H1 (cell line): ENCODE data around the gene UBIAD1. TPM values are rescaled to one million over a fixed set of nuclear protein-coding genes. Genes with fewer than 3 reads are reported as not detected.

Experiments used
- CTCF ChIA-PET: fragments of 300-600 bp; sonication (Branson Sonifier 250); formaldehyde crosslinking; loops from one replicate; lab custom pipeline; 2021; ENCODE audit not compliant: partially characterized antibody; lab: Charles Lee
- POLR2A ChIA-PET: fragments of 300-600 bp; sonication (Branson Sonifier 250); formaldehyde crosslinking; loops from one replicate; lab custom pipeline; 2021; ENCODE audit warnings: inconsistent platforms; ENCODE audit not compliant: partially characterized antibody; lab: Charles Lee
- DNase-seq, 2 experiments: peaks; one replicate each; pipeline versions ENCODE4 v3.0.0 to v3.0.0-alpha.2; 2010 to 2022; ENCODE audit warnings: low spot score in 2 of 2, low read depth in 1 of 2, mixed read lengths in 1 of 2
- FAIRE-seq: peaks from 2 replicates; lab custom pipeline; 2011; peaks lifted over from hg19 to GRCh38; lab: Jason Lieb, UNC
- H2AFZ ChIP-seq: 2 replicates; pipeline ENCODE4 v1.8.1; 2012; ENCODE audit warnings: low read length, inconsistent platforms
- H2AK5ac ChIP-seq: 2 replicates; pipeline ENCODE4 v1.6.1; 2013; ENCODE audit warnings: low read depth, low read length
- H2BK120ac ChIP-seq: replicated peaks from 2 replicates; pipeline ENCODE3; 2013; ENCODE audit warnings: low read depth, low read length, inconsistent platforms
- H2BK12ac ChIP-seq: 2 replicates; pipeline ENCODE4 v1.6.1; 2013; ENCODE audit warnings: low read depth, low read length
- H2BK15ac ChIP-seq: 2 replicates; pipeline ENCODE4 v1.6.1; 2013; ENCODE audit warnings: low read length
- H2BK20ac ChIP-seq: 2 replicates; pipeline ENCODE4 v1.6.1; 2013; ENCODE audit warnings: low read length
- H2BK5ac ChIP-seq: 2 replicates; pipeline ENCODE4 v1.6.1; 2013; ENCODE audit warnings: low read depth, low read length
- H3K14ac ChIP-seq: 2 replicates; pipeline ENCODE4 v1.6.1; 2013; ENCODE audit warnings: inconsistent platforms; ENCODE audit not compliant: insufficient read length
- H3K18ac ChIP-seq: 2 replicates; pipeline ENCODE4 v1.6.1; 2013; ENCODE audit warnings: low read length; ENCODE audit errors: extremely low read depth
- H3K23ac ChIP-seq: 2 replicates; pipeline ENCODE4 v1.6.1; 2013; ENCODE audit warnings: inconsistent platforms; ENCODE audit not compliant: insufficient read length
- H3K23me2 ChIP-seq: 2 replicates; pipeline ENCODE4 v1.6.1; 2013; ENCODE audit warnings: low read depth, low read length
- H3K27ac ChIP-seq: 2 replicates; pipeline ENCODE4 v1.6.1; 2011; ENCODE audit warnings: low read depth, low read length, inconsistent platforms
- H3K27me3 ChIP-seq, 4 experiments: replicated peaks in 1 of 4; 1 replicate in 1 of 4; 2 replicates in 3 of 4; pipeline versions ENCODE4 v1.6.1 to v1.8.1; 2011 to 2013; ENCODE audit warnings: low read length in 3 of 4, mild to moderate bottlenecking in 3 of 4, inconsistent platforms in 2 of 4, mixed read lengths in 2 of 4, moderate library complexity in 1 of 4; ENCODE audit not compliant: control insufficient read depth in 3 of 4, insufficient read depth in 3 of 4; ENCODE audit errors: extremely low read depth in 1 of 4
- H3K36me3 ChIP-seq, 4 experiments: 2 replicates each; pipeline versions ENCODE4 v1.6.1 to v1.8.1; 2011 to 2013; ENCODE audit warnings: mild to moderate bottlenecking in 4 of 4, low read length in 3 of 4, moderate library complexity in 2 of 4, control low read depth in 1 of 4, inconsistent platforms in 1 of 4; ENCODE audit not compliant: insufficient read depth in 4 of 4, control insufficient read depth in 2 of 4
- H3K4ac ChIP-seq: replicated peaks from 2 replicates; pipeline ENCODE3; 2013; ENCODE audit warnings: low read length, low read depth, mixed read lengths, inconsistent platforms; ENCODE audit not compliant: insufficient read length
- H3K4me1 ChIP-seq, 4 experiments: replicated peaks in 1 of 4; 1 replicate in 1 of 4; 2 replicates in 3 of 4; pipeline versions ENCODE4 v1.6.1 to v1.8.1; 2011 to 2013; ENCODE audit warnings: low read length in 3 of 4, inconsistent platforms in 2 of 4, mixed read lengths in 1 of 4; ENCODE audit not compliant: insufficient read depth in 4 of 4, control insufficient read depth in 3 of 4
- H3K4me2 ChIP-seq, 2 experiments: 2 replicates each; pipeline versions ENCODE4 v1.6.1 to v1.8.1; 2011 to 2013; ENCODE audit warnings: low read depth in 2 of 2, low read length in 2 of 2, control low read depth in 1 of 2, inconsistent platforms in 1 of 2, mild to moderate bottlenecking in 1 of 2; ENCODE audit not compliant: insufficient read depth in 1 of 2
- H3K4me3 ChIP-seq, 4 experiments: fragments of 200-600, 300-600 bp in 1 of 4; sonication (generic), shearing (Covaris generic), sonication (Bioruptor Twin) in 1 of 4; 2 replicates each; pipeline versions ENCODE4 v1.5.1 to v1.8.1; 2011 to 2016; ENCODE audit warnings: low read length in 4 of 4, low read depth in 3 of 4, control low read depth in 2 of 4, inconsistent platforms in 2 of 4, mild to moderate bottlenecking in 2 of 4, mixed read lengths in 1 of 4, moderate library complexity in 1 of 4; ENCODE audit not compliant: insufficient read depth in 2 of 4; ENCODE audit errors: extremely low read depth in 1 of 4
- H3K56ac ChIP-seq: replicated peaks from 2 replicates; pipeline ENCODE3; 2013; ENCODE audit warnings: low read depth, mild to moderate bottlenecking, mixed read lengths, low read length, inconsistent platforms; ENCODE audit not compliant: insufficient read length
- H3K79me1 ChIP-seq: 2 replicates; pipeline ENCODE4 v1.6.1; 2013; ENCODE audit warnings: low read depth, low read length, control low read depth
- H3K79me2 ChIP-seq, 2 experiments: 2 replicates each; pipeline versions ENCODE4 v1.6.1 to v1.8.1; 2012 to 2013; ENCODE audit warnings: low read length in 2 of 2, mild to moderate bottlenecking in 2 of 2, inconsistent platforms in 1 of 2; ENCODE audit not compliant: insufficient read depth in 2 of 2, control insufficient read depth in 1 of 2
- H3K9ac ChIP-seq, 4 experiments: replicated peaks in 1 of 4; 1 replicate in 1 of 4; 2 replicates in 3 of 4; pipeline versions ENCODE4 v1.6.1 to v1.8.1; 2011 to 2013; ENCODE audit warnings: low read depth in 3 of 4, low read length in 3 of 4, control low read depth in 2 of 4, mild to moderate bottlenecking in 2 of 4, moderate library complexity in 2 of 4, inconsistent platforms in 1 of 4; ENCODE audit errors: extremely low read depth in 1 of 4
- H3K9me3 ChIP-seq, 2 experiments: 2 replicates each; pipeline versions ENCODE4 v1.6.1 to v1.8.1; 2012 to 2013; ENCODE audit warnings: mild to moderate bottlenecking in 2 of 2, moderate library complexity in 2 of 2, control low read depth in 1 of 2, inconsistent platforms in 1 of 2, low read depth in 1 of 2, low read length in 1 of 2, mixed read lengths in 1 of 2; ENCODE audit not compliant: insufficient read depth in 2 of 2
- H4K20me1 ChIP-seq, 2 experiments: replicated peaks in 1 of 2; 2 replicates each; pipeline versions ENCODE3 to v1.8.1; 2011 to 2013; ENCODE audit warnings: inconsistent platforms in 2 of 2, low read length in 2 of 2, mild to moderate bottlenecking in 1 of 2; ENCODE audit not compliant: insufficient read depth in 2 of 2, control insufficient read depth in 1 of 2
- H4K5ac ChIP-seq: 2 replicates; pipeline ENCODE4 v1.6.1; 2013; ENCODE audit warnings: low read length, low read depth, mixed read lengths, inconsistent platforms; ENCODE audit not compliant: insufficient read length
- H4K8ac ChIP-seq: 2 replicates; pipeline ENCODE4 v1.8.0; 2013; ENCODE audit warnings: mild to moderate bottlenecking, moderate library complexity, low read length, inconsistent platforms; ENCODE audit not compliant: insufficient read depth; ENCODE audit errors: extremely low read depth
- H4K91ac ChIP-seq: replicated peaks from 2 replicates; pipeline ENCODE3; 2013; ENCODE audit warnings: low read length, mixed read lengths, inconsistent platforms; ENCODE audit not compliant: insufficient read length
- ATF2 ChIP-seq: IDR thresholded peaks from 2 replicates; pipeline ENCODE4 v1.6.1; 2012; ENCODE audit warnings: low read length, inconsistent platforms
- BACH1 ChIP-seq: IDR thresholded peaks from 2 replicates; pipeline ENCODE4 v1.6.1; 2012; ENCODE audit warnings: low read length, improper control_type of control experiment
- BRCA1 ChIP-seq: IDR thresholded peaks from 2 replicates; pipeline ENCODE4 v1.6.1; 2012; ENCODE audit warnings: low read depth, low read length, improper control_type of control experiment
- CEBPB ChIP-seq: IDR thresholded peaks from 2 replicates; pipeline ENCODE4 v1.6.1; 2012; ENCODE audit warnings: low read depth, low read length
- CREB1 ChIP-seq: IDR thresholded peaks from 2 replicates; pipeline ENCODE4 v1.6.1; 2012; ENCODE audit warnings: inconsistent platforms
- EGR1 ChIP-seq: IDR thresholded peaks from 2 replicates; pipeline ENCODE4 v1.6.1; 2011; ENCODE audit warnings: low read depth, low read length, borderline replicate concordance
- JUN ChIP-seq: IDR thresholded peaks from 2 replicates; pipeline ENCODE4 v1.6.1; 2011; ENCODE audit warnings: low read depth, mild to moderate bottlenecking, improper control_type of control experiment, low read length
- MAX ChIP-seq: IDR thresholded peaks from 2 replicates; pipeline ENCODE4 v1.6.1; 2012; ENCODE audit warnings: inconsistent platforms
- RBBP5 ChIP-seq: IDR thresholded peaks from 2 replicates; pipeline ENCODE4 v1.7.1; 2012; ENCODE audit warnings: low read depth, mild to moderate bottlenecking, inconsistent platforms, low read length, moderate library complexity, borderline replicate concordance
- SAP30 ChIP-seq: fragments of 300-600 bp; sonication (generic); IDR thresholded peaks from 2 replicates; pipeline ENCODE4 v1.7.1; 2012; ENCODE audit warnings: low read length, moderate library complexity, mild to moderate bottlenecking, inconsistent platforms; ENCODE audit not compliant: insufficient read depth, insufficient replicate concordance
- SIRT6 ChIP-seq: IDR thresholded peaks from one replicate; pipeline ENCODE4 v1.7.1; 2012; ENCODE audit warnings: low read length, inconsistent platforms
- TAF1 ChIP-seq: IDR thresholded peaks from 2 replicates; pipeline ENCODE4 v1.6.1; 2011; ENCODE audit warnings: mild to moderate bottlenecking, low read depth, low read length
- YY1 ChIP-seq: IDR thresholded peaks from 2 replicates; pipeline ENCODE4 v1.6.1; 2011; ENCODE audit warnings: low read depth, mild to moderate bottlenecking, low read length
- WGBS, 2 experiments: shearing (Covaris generic) in 1 of 2; methylation state at CpG; one replicate each; pipeline versions ENCODE4 v1.1.6 to v1.1.7; 2013 to 2015; ENCODE audit warnings: low lambda C conversion rate in 2 of 2, mixed read lengths in 2 of 2, inconsistent platforms in 1 of 2, low coverage in 1 of 2, missing lambda C conversion rate in 1 of 2; ENCODE audit not compliant: insufficient replicate concordance in 2 of 2, insufficient coverage in 1 of 2, insufficient read length in 1 of 2; ENCODE audit errors: extremely low coverage in 1 of 2, missing lambda C conversion rate in 1 of 2; 5-methylcytosine and 5-hydroxymethylcytosine counted together
- polyA plus RNA-seq, 7 experiments: library from polyadenylated mRNA; depleted of rRNA in 3 of 7; stranded (reverse) in 5 of 7; unstranded in 2 of 7; fragments of >200 nt in 5 of 7; fragments of 200-250 nt in 2 of 7; gene quantifications; 1 replicate in 5 of 7; 2 replicates in 1 of 7; 4 replicates in 1 of 7; pipeline versions ENCODE4 v1.2.1 to v1.2.3, GENCODE V29; 2011 to 2013; ENCODE audit warnings: missing spikeins in 2 of 7, mixed read lengths in 2 of 7
- total RNA-seq: library from RNA; stranded (reverse); fragmentation: NEBNext Ultra II Directional; extraction: Animal tissue kit (Norgen Biotek cat#: 25700); gene quantifications from 2 replicates; pipeline ENCODE4 v1.2.1, GENCODE V29; 2021

The UBIAD1 gene
- total and polyA plus RNA-seq, 2 of the 8 experiments (the other 6 are each of a cell fraction or from before 2014, with no cell fraction given) = 23.4 to 26.6 TPM

- Histone ChIP-seq H4K20me1 (no peaks in the 10 kb centered on the region), H3K56ac (no peak overlapping the region), H3K4ac (no peak overlapping the region), H3K36me3 (no peaks in the 10 kb centered on the region), H2BK120ac (no peak overlapping the region), H4K5ac (no peak overlapping the region), H3K18ac (no peak overlapping the region), H3K4me3 (no peak overlapping the region), H3K27me3 (no peaks in the 10 kb centered on the region), H2AFZ (no peak overlapping the region), H3K23ac (no peak overlapping the region), H2BK20ac (no peak overlapping the region), H3K4me1 (peaks cover 0 to 12% (median 5%) of the 10 kb centered on the region in 4 experiments; a peak in 6 of 7 replicates), H4K8ac (no peak overlapping the region), H3K4me2 (no peak overlapping the region), H3K9me3 (no peaks in the 10 kb centered on the region), H3K79me2 (no peaks in the 10 kb centered on the region), H4K91ac (no peak overlapping the region), H3K79me1 (no peaks in the 10 kb centered on the region), H2BK15ac (no peak overlapping the region), H2AK5ac (no peak overlapping the region), H2BK5ac (no peak overlapping the region), H3K23me2 (no peaks in the 10 kb centered on the region)
- ChIA-PET POLR2A (interaction anchor here (1.4 kb wide), 1 partner anchor 53 kb away, joined by 3 read pairs; the partner anchor contains the start of gene MTOR), CTCF (interaction anchor here (0.6 to 1.3 kb wide), 5 partner anchors 9 to 683 kb away, joined by 3 to 6 read pairs (median 3); no protein-coding TSS in a partner anchor)
- FAIRE-seq (no peak), DNase-seq (no peak)
- 93% methylated on average over 7 of the region's 8 CpGs; no CpG with 5 or more reads in 1 of the 2 experiments for WGBS, 2 experiments
- TF ChIP-seq TAF1 (no peak), CEBPB (no peak), EGR1 (no peak), RBBP5 (no peak), MAX (no peak), JUN (no peak), BRCA1 (no peak), SAP30 (no peak), SIRT6 (no peak), YY1 (no peak), ATF2 (no peak), CREB1 (no peak), BACH1 (no peak)
- TF ChIP-seq, all 59 proteins: peak for 0
- no peak overlapping the region for H3K9ac ChIP-seq
- H3K14ac ChIP-seq = no peak overlapping the region
- no peak overlapping the region for H2BK12ac ChIP-seq
- H3K27ac ChIP-seq = no peak overlapping the region
Measured at GRCh38 chr1:11314959-11315358, 42.0 kb downstream of the UBIAD1 start.
